Left renal cortex interstitium (tissue), 4 donors: ENCODE measurements around the gene PHF21B. TPM values are rescaled to one million over a fixed set of nuclear protein-coding genes. Genes with fewer than 3 reads are reported as not detected.

ENCODE experiments used
- polyA plus RNA-seq, 4 donors: library from polyadenylated mRNA; unstranded; fragments of 120-200 nt; gene quantifications; one replicate each; pipeline ENCODE4 v1.2.1, GENCODE V29; 2013; ENCODE audit not compliant: insufficient read length in 4 of 4

Gene PHF21B
- polyA plus RNA-seq, 4 donors, result 3.6 to 8.9 (median 6.2) TPM

Other genes starting within 250 kb of the PHF21B start
- gene NUP50, start 153.9 kb upstream of the PHF21B start, polyA plus RNA-seq, result 10 to 100 TPM; 45.0 to 61.4 (median 53.4) TPM
- 10 to 100 TPM; 15.7 to 23.3 (median 22.2) TPM for gene KIAA0930, start 230.9 kb upstream of the PHF21B start, polyA plus RNA-seq